Naive B cell (primary cell): ENCODE results near the gene TMEM208. TPM values are rescaled to one million over a fixed set of nuclear protein-coding genes. Genes with fewer than 3 reads are reported as not detected.
A peak's percentile ranks its signal among the peaks of the same experiment; 100 is the strongest.

ENCODE experiments used
- ATAC-seq, 2 donors: fragments of 150-1000 bp; cut with Tn5 transposase; 2 replicates each; pipeline ENCODE4 v1.10.0; 2021; ENCODE audit warnings: low read depth in 2 of 2, mild to moderate bottlenecking in 2 of 2, moderate library complexity in 2 of 2
- DNase-seq: peaks from one replicate; pipeline ENCODE4 v3.0.0; 2022
- H3K27ac Mint-ChIP-seq, 6 donors: one replicate each; pipeline ENCODE4 v1.8.0; 2020 to 2022; ENCODE audit warnings: mild to moderate bottlenecking in 6 of 6, mixed read lengths in 6 of 6, moderate library complexity in 5 of 6, inconsistent platforms in 2 of 6
- H3K27me3 Mint-ChIP-seq, 3 donors: one replicate each; pipeline ENCODE4 v1.8.0; 2021 to 2022; ENCODE audit warnings: mixed read lengths in 3 of 3, mild to moderate bottlenecking in 1 of 3
- H3K36me3 Mint-ChIP-seq, 2 donors: one replicate each; pipeline ENCODE4 v1.8.0; 2020 to 2022; ENCODE audit warnings: mixed read lengths in 2 of 2, inconsistent platforms in 1 of 2, mild to moderate bottlenecking in 1 of 2
- H3K4me1 Mint-ChIP-seq, 3 donors: one replicate each; pipeline ENCODE4 v1.8.0; 2020 to 2022; ENCODE audit warnings: mixed read lengths in 3 of 3, inconsistent platforms in 1 of 3, mild to moderate bottlenecking in 1 of 3, moderate library complexity in 1 of 3
- H3K4me3 Mint-ChIP-seq, 8 donors: one replicate each; pipeline ENCODE4 v1.8.0; 2020 to 2022; ENCODE audit warnings: mild to moderate bottlenecking in 8 of 8, mixed read lengths in 8 of 8, moderate library complexity in 8 of 8, inconsistent platforms in 2 of 8
- H3K9me3 Mint-ChIP-seq, 7 donors: one replicate each; pipeline ENCODE4 v1.8.0; 2020 to 2022; ENCODE audit warnings: mixed read lengths in 7 of 7, mild to moderate bottlenecking in 5 of 7, inconsistent platforms in 2 of 7, moderate library complexity in 1 of 7
- polyA plus RNA-seq, 6 donors: library from polyadenylated mRNA; unstranded; fragments of 300-500 nt; fragmentation: Illumina TruSeq; gene quantifications; one replicate each; pipeline ENCODE4 v1.2.3, GENCODE V29; 2021; ENCODE audit warnings: low read depth in 6 of 6

The TMEM208 gene
- polyA plus RNA-seq, 6 donors from 2014 or later = 44.9 to 66.7 (median 55.0) TPM

DNA sequence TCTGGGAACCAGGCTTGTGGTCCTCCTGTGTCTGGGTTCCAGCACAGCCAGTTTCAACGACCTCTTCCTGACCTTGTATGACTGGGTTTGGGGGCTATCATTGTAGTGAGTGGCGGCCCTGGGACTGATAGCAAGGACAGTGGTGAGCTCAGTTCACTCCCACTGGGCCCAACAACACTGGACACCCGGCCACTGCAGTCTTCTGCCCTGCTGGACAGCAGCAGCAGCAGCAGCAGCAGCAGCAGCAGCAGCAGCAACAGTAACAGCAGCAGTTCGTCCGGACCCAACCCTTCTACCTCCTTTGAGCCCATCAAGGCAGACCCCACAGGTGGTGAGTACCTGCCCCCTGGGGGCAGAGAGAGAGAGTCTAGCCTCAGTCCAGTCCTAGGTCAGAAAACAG, 31.3 kb upstream of the TMEM208 start:
- no peak for DNase-seq
- no peak for ATAC-seq
- Mint-ChIP-seq H3K27ac (peak overlapping the region in 2 of 6 donors; percentile 38 to 54), H3K9me3 (no peaks in the 10 kb centered on the region), H3K4me1 (peaks cover 40 to 59% (median 53%) of the 10 kb centered on the region in 3 donors), H3K4me3 (peak overlapping the region in 3 of 8 donors; percentile 15 to 94 (median 33)), H3K36me3 (peaks cover 6 to 21% of the 10 kb centered on the region in 2 donors), H3K27me3 (peaks cover 0 to 4% (median 0%) of the 10 kb centered on the region in 3 donors)

GRCh38 chr16:67196881-67197280, 30.0 kb upstream of the TMEM208 start:
- H3K36me3 Mint-ChIP-seq = peaks cover 6 to 21% of the 10 kb centered on the region in 2 donors
- peak overlapping the region in 1 of 8 donors; percentile 94 for H3K4me3 Mint-ChIP-seq
- ATAC-seq (no peak), DNase-seq (no peak)
- H3K27me3 Mint-ChIP-seq = peaks cover 0 to 2% (median 0%) of the 10 kb centered on the region in 3 donors
- peak overlapping the region in 1 of 6 donors; percentile 78 for H3K27ac Mint-ChIP-seq
- H3K4me1 Mint-ChIP-seq = peaks cover 33 to 52% (median 44%) of the 10 kb centered on the region in 3 donors
- H3K9me3 Mint-ChIP-seq = no peaks in the 10 kb centered on the region

GRCh38 chr16:67197704-67198103, 29.2 kb upstream of the TMEM208 start:
- DNase-seq (no peak), ATAC-seq (no peak)
- Mint-ChIP-seq H3K9me3 (no peaks in the 10 kb centered on the region), H3K4me1 (peaks cover 32 to 47% (median 40%) of the 10 kb centered on the region in 3 donors), H3K27me3 (no peaks in the 10 kb centered on the region), H3K27ac (peak overlapping the region in 2 of 6 donors; percentile 24 to 44), H3K4me3 (peak overlapping the region in 2 of 8 donors; percentile 43 to 51), H3K36me3 (peaks cover 6 to 21% of the 10 kb centered on the region in 2 donors)

GRCh38 chr16:67198238-67198734, 28.6 kb upstream of the TMEM208 start:
- H3K27me3 Mint-ChIP-seq = no peaks in the 10 kb centered on the region
- H3K4me3 Mint-ChIP-seq = peak overlapping the region in 3 of 8 donors; percentile 22 to 43 (median 29)
- peak overlapping the region in 3 of 6 donors; percentile 38 to 84 (median 82) for H3K27ac Mint-ChIP-seq
- peaks cover 32 to 41% (median 34%) of the 10 kb centered on the region in 3 donors for H3K4me1 Mint-ChIP-seq
- DNase-seq (peak; percentile 20), ATAC-seq (peak; percentile 44 to 65)
- H3K36me3 Mint-ChIP-seq = peaks cover 6 to 21% of the 10 kb centered on the region in 2 donors
- H3K9me3 Mint-ChIP-seq = no peaks in the 10 kb centered on the region

GRCh38 chr16:67199011-67199807, 27.7 kb upstream of the TMEM208 start, which contains the start of gene ELMO3:
TSS of gene ELMO3 (plus strand) at chr16:67199131. CDS start at chr16:67199327, 196 bp downstream.
- DNase-seq = no peak
- peaks cover 24 to 32% (median 25%) of the 10 kb centered on the region in 3 donors for H3K4me1 Mint-ChIP-seq
- H3K27ac Mint-ChIP-seq = peak within 1 kb of the TSS in 3 of 6 donors; percentile 38 to 84 (median 82)
- no peaks in the 10 kb centered on the region for H3K9me3 Mint-ChIP-seq
- H3K27me3 Mint-ChIP-seq = no peaks in the 10 kb centered on the region
- H3K4me3 Mint-ChIP-seq = peak within 1 kb of the TSS in 6 of 8 donors; percentile 22 to 71 (median 47)
- peak; percentile 52 to 71 for ATAC-seq
- H3K36me3 Mint-ChIP-seq = peaks cover 6 to 21% of the 10 kb centered on the region in 2 donors

DNA sequence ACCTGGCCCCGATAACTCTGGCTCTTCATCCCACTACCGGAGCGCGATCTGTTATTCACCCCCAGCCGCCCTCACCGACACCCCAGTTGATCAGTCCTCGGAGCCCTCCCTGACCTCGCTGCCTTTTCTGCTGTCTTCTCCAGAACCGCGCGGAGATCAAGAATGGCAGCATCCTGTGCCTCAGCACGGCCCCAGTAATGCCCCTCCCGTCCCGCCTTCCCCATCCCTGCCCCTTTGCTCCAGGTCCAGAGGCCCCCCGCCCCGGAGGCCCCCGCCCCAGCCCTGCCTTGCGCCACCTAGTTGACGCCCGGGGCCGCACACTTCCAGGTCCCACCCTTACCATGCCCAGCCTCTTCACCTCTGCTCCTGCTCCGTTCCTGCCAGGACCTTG, 27.1 kb upstream of the TMEM208 start:
- H3K4me1 Mint-ChIP-seq = peaks cover 20 to 31% (median 23%) of the 10 kb centered on the region in 3 donors
- H3K9me3 Mint-ChIP-seq = no peaks in the 10 kb centered on the region
- no peak for DNase-seq
- H3K27ac Mint-ChIP-seq = peak overlapping the region in 2 of 6 donors; percentile 78 to 86
- H3K27me3 Mint-ChIP-seq = no peaks in the 10 kb centered on the region
- H3K36me3 Mint-ChIP-seq = peaks cover 6 to 21% of the 10 kb centered on the region in 2 donors
- ATAC-seq = peak in 1 of 2 donors; percentile 32
- peak overlapping the region in 6 of 8 donors; percentile 15 to 74 (median 54) for H3K4me3 Mint-ChIP-seq

DNA sequence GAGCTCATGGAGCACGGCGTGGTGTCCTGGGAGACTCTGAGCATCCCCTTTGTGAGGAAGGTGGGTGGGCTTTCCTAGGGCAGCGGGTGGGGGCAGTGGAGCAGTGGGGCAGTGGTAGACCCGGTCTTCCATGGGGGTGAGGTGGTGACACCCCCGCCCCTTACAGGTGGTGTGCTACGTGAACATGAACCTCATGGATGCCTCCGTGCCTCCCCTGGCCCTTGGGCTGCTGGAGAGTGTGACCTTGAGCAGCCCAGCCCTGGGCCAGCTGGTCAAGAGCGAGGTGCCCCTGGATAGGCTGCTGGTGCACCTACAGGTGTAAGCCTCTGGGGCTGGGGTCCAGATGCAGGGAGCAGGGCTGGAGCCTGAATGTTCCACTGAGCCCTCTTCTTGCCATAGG, 26.4 kb upstream of the TMEM208 start:
- peaks cover 6 to 21% of the 10 kb centered on the region in 2 donors for H3K36me3 Mint-ChIP-seq
- H3K9me3 Mint-ChIP-seq = no peaks in the 10 kb centered on the region
- no peak overlapping the region for H3K4me3 Mint-ChIP-seq
- H3K4me1 Mint-ChIP-seq = peaks cover 19 to 30% (median 23%) of the 10 kb centered on the region in 3 donors
- DNase-seq = no peak
- H3K27ac Mint-ChIP-seq = no peak overlapping the region
- no peak for ATAC-seq
- H3K27me3 Mint-ChIP-seq = no peaks in the 10 kb centered on the region

GRCh38 chr16:67201411-67202345, 25.3 kb upstream of the TMEM208 start:
- H3K27me3 Mint-ChIP-seq = no peaks in the 10 kb centered on the region
- DNase-seq = no peak
- peak overlapping the region in 1 of 6 donors; percentile 54 for H3K27ac Mint-ChIP-seq
- peaks cover 2 to 11% of the 10 kb centered on the region in 2 donors for H3K36me3 Mint-ChIP-seq
- H3K4me1 Mint-ChIP-seq = peaks cover 13 to 18% (median 15%) of the 10 kb centered on the region in 3 donors
- no peak for ATAC-seq
- H3K4me3 Mint-ChIP-seq = no peak overlapping the region
- H3K9me3 Mint-ChIP-seq = no peaks in the 10 kb centered on the region

GRCh38 chr16:67202426-67202825, 24.5 kb upstream of the TMEM208 start:
- peaks cover 0 to 6% of the 10 kb centered on the region in 2 donors for H3K36me3 Mint-ChIP-seq

GRCh38 chr16:67202956-67203493, 23.9 kb upstream of the TMEM208 start:
- Mint-ChIP-seq H3K4me1 (peaks cover 5 to 12% (median 11%) of the 10 kb centered on the region in 3 donors), H3K4me3 (no peak overlapping the region), H3K36me3 (peaks cover 0 to 6% of the 10 kb centered on the region in 2 donors), H3K27ac (no peak overlapping the region), H3K9me3 (no peaks in the 10 kb centered on the region), H3K27me3 (no peaks in the 10 kb centered on the region)
- no peak for DNase-seq
- ATAC-seq = no peak

More at GRCh38 chr16:67202426-67202825, 24.5 kb upstream of the TMEM208 start:
- H3K27me3 Mint-ChIP-seq = no peaks in the 10 kb centered on the region
- H3K9me3 Mint-ChIP-seq = no peaks in the 10 kb centered on the region
- DNase-seq (no peak), ATAC-seq (no peak)
- H3K27ac Mint-ChIP-seq = no peak overlapping the region
- H3K4me3 Mint-ChIP-seq = no peak overlapping the region
- peaks cover 5 to 13% (median 12%) of the 10 kb centered on the region in 3 donors for H3K4me1 Mint-ChIP-seq

GRCh38 chr16:67204076-67204475, 22.9 kb upstream of the TMEM208 start:
- ATAC-seq (no peak), DNase-seq (no peak)
- no peak overlapping the region for H3K4me3 Mint-ChIP-seq
- H3K4me1 Mint-ChIP-seq = peaks cover 0 to 8% (median 5%) of the 10 kb centered on the region in 3 donors
- H3K9me3 Mint-ChIP-seq = no peaks in the 10 kb centered on the region
- H3K36me3 Mint-ChIP-seq = peaks cover 0 to 6% of the 10 kb centered on the region in 2 donors
- peak overlapping the region in 1 of 6 donors; percentile 66 for H3K27ac Mint-ChIP-seq
- no peaks in the 10 kb centered on the region for H3K27me3 Mint-ChIP-seq

GRCh38 chr16:67206129-67206837, 20.6 kb upstream of the TMEM208 start:
- Mint-ChIP-seq H3K9me3 (no peaks in the 10 kb centered on the region), H3K4me1 (peaks cover 0 to 3% (median 0%) of the 10 kb centered on the region in 3 donors), H3K27me3 (no peaks in the 10 kb centered on the region), H3K27ac (peak overlapping the region in 2 of 6 donors; percentile 43 to 61), H3K36me3 (no peaks in the 10 kb centered on the region), H3K4me3 (no peak overlapping the region)
- no peak for ATAC-seq
- no peak for DNase-seq
